HepG2 (cell line): ENCODE results near the gene ARL6IP4. TPM values are rescaled to one million over a fixed set of nuclear protein-coding genes. Genes with fewer than 3 reads are reported as not detected.

Experiments used
- ATAC-seq: fragments of 200-7000 bp; cut with Tn5 transposase; 3 replicates; pipeline ENCODE4 v1.9.1; 2020; ENCODE audit warnings: mild to moderate bottlenecking, moderate library complexity
- BruUV-seq: library from RNA; stranded (reverse); fragments of 400-500 nt; replicated peaks from 2 replicates; lab custom pipeline; 2021; lab: Mats Ljungman, UMichigan
- CTCF ChIA-PET: fragments of 300-600 bp; formaldehyde crosslinking; extraction: SDS; loops from one replicate; lab custom pipeline; 2021; ENCODE audit warnings: low total read pairs, inconsistent platforms, low intra/inter-chr PET ratio; lab: Yijun Ruan, JAX
- POLR2A ChIA-PET: fragments of 350-600 bp; sonication (Branson Sonifier 250); formaldehyde crosslinking; loops from one replicate; lab custom pipeline; 2020; ENCODE audit warnings: antibody characterized with exemption, inconsistent platforms; lab: Yijun Ruan, JAX
- DNase-seq: peaks from one replicate; pipeline ENCODE4 v3.0.0-alpha.2; 2015; ENCODE audit warnings: low spot score
- FAIRE-seq: peaks from 3 replicates; lab custom pipeline; 2011; peaks lifted over from hg19 to GRCh38; lab: Jason Lieb, UNC
- H2AFZ ChIP-seq: one replicate; pipeline ENCODE4 v1.6.1; 2011; ENCODE audit warnings: low read length, inconsistent platforms
- H3K27ac ChIP-seq: fragments of 300-600 bp; 3 replicates; pipeline ENCODE4 v1.8.0; 2011; ENCODE audit warnings: mixed run types, mild to moderate bottlenecking, mixed read lengths, low read length, inconsistent platforms; ENCODE audit not compliant: insufficient read depth; ENCODE audit errors: extremely low read length
- H3K27me3 ChIP-seq, 2 experiments: fragments of 200-600 bp in 1 of 2; 2 replicates in 1 of 2; 3 replicates in 1 of 2; pipeline versions ENCODE4 v1.6.0 to v1.8.0; 2011; ENCODE audit warnings: low read length in 2 of 2, mild to moderate bottlenecking in 2 of 2, moderate library complexity in 2 of 2, inconsistent platforms in 1 of 2; ENCODE audit not compliant: insufficient read depth in 2 of 2, control insufficient read depth in 1 of 2
- H3K36me3 ChIP-seq, 2 experiments: fragments of 200-600 bp in 1 of 2; replicated peaks in 1 of 2; 2 replicates in 1 of 2; 3 replicates in 1 of 2; pipeline versions ENCODE4 v1.5.1 to v1.8.0; 2011; ENCODE audit warnings: low read length in 2 of 2, inconsistent platforms in 1 of 2; ENCODE audit not compliant: insufficient read depth in 2 of 2, control insufficient read depth in 1 of 2
- H3K4me1 ChIP-seq: 2 replicates; pipeline ENCODE4 v1.5.1; 2012; ENCODE audit warnings: low read length, inconsistent platforms; ENCODE audit not compliant: insufficient read depth
- H3K4me2 ChIP-seq: 2 replicates; pipeline ENCODE4 v1.6.0; 2011; ENCODE audit warnings: low read depth, low read length, inconsistent platforms
- H3K4me3 ChIP-seq, 3 experiments: fragments of 200-600 bp in 1 of 3; sonication (generic), shearing (Covaris generic) in 1 of 3; replicated peaks in 1 of 3; 2 replicates each; pipeline ENCODE4 v1.5.1; 2011 to 2016; ENCODE audit warnings: low read length in 3 of 3, inconsistent platforms in 2 of 3, low read depth in 2 of 3, mild to moderate bottlenecking in 2 of 3, control low read depth in 1 of 3, mixed read lengths in 1 of 3; ENCODE audit not compliant: insufficient read depth in 1 of 3
- H3K79me2 ChIP-seq: one replicate; pipeline ENCODE4 v1.6.1; 2011; ENCODE audit warnings: low read length, inconsistent platforms; ENCODE audit not compliant: insufficient read depth
- H3K9ac ChIP-seq: 2 replicates; pipeline ENCODE4 v1.6.0; 2011; ENCODE audit warnings: mild to moderate bottlenecking, low read depth, low read length, inconsistent platforms; ENCODE audit not compliant: insufficient read depth
- H3K9me3 ChIP-seq: 2 replicates; pipeline ENCODE4 v1.5.1; 2012; ENCODE audit warnings: mild to moderate bottlenecking, low read length
- H4K20me1 ChIP-seq: 2 replicates; pipeline ENCODE4 v1.6.0; 2011; ENCODE audit warnings: inconsistent platforms, mild to moderate bottlenecking, low read length, moderate library complexity; ENCODE audit not compliant: insufficient read depth
- HNRNPLL ChIP-seq: fragments of 200-400 bp; formaldehyde crosslinking; IDR thresholded peaks from 2 replicates; pipeline ENCODE4 v1.6.1; 2017; ENCODE audit warnings: mild to moderate bottlenecking, low read depth, low read length; ENCODE audit not compliant: poor library complexity, severe bottlenecking
- KDM2A ChIP-seq: sonication (generic); formaldehyde crosslinking; IDR thresholded peaks from 2 replicates; pipeline ENCODE4 v1.4.0; 2020; ENCODE audit warnings: low read depth, missing genetic modification reagents, borderline replicate concordance
- MEIS1 ChIP-seq: sonication (generic); formaldehyde crosslinking; IDR thresholded peaks from 2 replicates; pipeline ENCODE4 v1.9.0; 2021; ENCODE audit warnings: mild to moderate bottlenecking, missing genetic modification reagents, moderate library complexity, borderline replicate concordance
- MEIS2 ChIP-seq: sonication (generic); formaldehyde crosslinking; IDR thresholded peaks from 2 replicates; pipeline ENCODE4 v1.9.0; 2021; ENCODE audit warnings: mild to moderate bottlenecking, missing genetic modification reagents
- ZNF251 ChIP-seq: sonication (generic); formaldehyde crosslinking; IDR thresholded peaks from 2 replicates; pipeline ENCODE4 v1.9.0; 2021; ENCODE audit warnings: mild to moderate bottlenecking, missing genetic modification reagents
- ZNF335 ChIP-seq: sonication (generic); formaldehyde crosslinking; IDR thresholded peaks from 2 replicates; pipeline ENCODE4 v1.4.0; 2020; ENCODE audit warnings: missing genetic modification reagents
- ZNF484 ChIP-seq: sonication (generic); formaldehyde crosslinking; IDR thresholded peaks from 2 replicates; pipeline ENCODE4 v1.5.1; 2020; ENCODE audit warnings: mild to moderate bottlenecking, low read depth, missing genetic modification reagents, borderline replicate concordance
- ZNF652 ChIP-seq: IDR thresholded peaks from 2 replicates; pipeline ENCODE4 v1.6.1; 2016; ENCODE audit warnings: low read depth, borderline replicate concordance
- ZNF75D ChIP-seq: sonication (generic); formaldehyde crosslinking; IDR thresholded peaks from 2 replicates; pipeline ENCODE4 v1.8.1; 2023; ENCODE audit warnings: missing genetic modification reagents, mild to moderate bottlenecking, borderline replicate concordance
- ZNF83 ChIP-seq: sonication (generic); formaldehyde crosslinking; IDR thresholded peaks from 2 replicates; pipeline ENCODE4 v1.4.0; 2020; ENCODE audit warnings: missing genetic modification reagents, mild to moderate bottlenecking, borderline replicate concordance
- WGBS: methylation state at CpG from one replicate; pipeline ENCODE4 v1.1.6; 2017; ENCODE audit warnings: low lambda C conversion rate; 5-methylcytosine and 5-hydroxymethylcytosine counted together
- in situ Hi-C: cut with HindIII; loops from 2 replicates; pipeline ENCODE4 v1.10.0; 2017; ENCODE audit warnings: low pct_unique_long_range_greater_than_20kb; ENCODE audit not compliant: extremely low pct_ligation_motif_present
- intact Hi-C: fragments of 100-400 bp; cut with micrococcal nuclease; formaldehyde crosslinking; loops from one replicate; pipeline ENCODE4 v1.10.0; 2022; ENCODE audit not compliant: unreplicated experiment
- polyA plus RNA-seq, 8 experiments: library from polyadenylated mRNA; depleted of rRNA in 3 of 8; stranded (reverse) in 7 of 8; unstranded in 1 of 8; fragments of >200 nt; fragmentation: Illumina TruSeq in 4 of 8; extraction: Trizol in 4 of 8; gene quantifications; 2 replicates each; pipeline versions ENCODE4 v1.2.1 to v1.2.3, GENCODE V29; 2011 to 2016; ENCODE audit warnings: low read depth in 4 of 8, missing spikeins in 1 of 8, mixed read lengths in 1 of 8; ENCODE audit not compliant: insufficient read depth in 1 of 8
- total RNA-seq, 5 experiments: library from RNA; depleted of rRNA; stranded (reverse); fragments of >200 nt; fragmentation: Illumina TruSeq; extraction: Trizol; gene quantifications; 2 replicates each; pipeline ENCODE4 v1.2.3, GENCODE V29; 2016; ENCODE audit warnings: low read depth in 1 of 5
- TF ChIP-seq, protein P1 (sequence below): sonication (generic); formaldehyde crosslinking; IDR thresholded peaks from 2 replicates; pipeline ENCODE4 v1.5.0; 2020; ENCODE audit warnings: mild to moderate bottlenecking, missing genetic modification reagents
- TF ChIP-seq, protein P2 (sequence below): sonication (generic); formaldehyde crosslinking; IDR thresholded peaks from 2 replicates; pipeline ENCODE4 v1.5.1; 2020; ENCODE audit warnings: mild to moderate bottlenecking, missing genetic modification reagents

Gene ARL6IP4
- total and polyA plus RNA-seq, 2 of the 13 experiments (the other 11 are each of a cell fraction or from before 2014, with no cell fraction given) = 155 to 220 TPM

DNA sequence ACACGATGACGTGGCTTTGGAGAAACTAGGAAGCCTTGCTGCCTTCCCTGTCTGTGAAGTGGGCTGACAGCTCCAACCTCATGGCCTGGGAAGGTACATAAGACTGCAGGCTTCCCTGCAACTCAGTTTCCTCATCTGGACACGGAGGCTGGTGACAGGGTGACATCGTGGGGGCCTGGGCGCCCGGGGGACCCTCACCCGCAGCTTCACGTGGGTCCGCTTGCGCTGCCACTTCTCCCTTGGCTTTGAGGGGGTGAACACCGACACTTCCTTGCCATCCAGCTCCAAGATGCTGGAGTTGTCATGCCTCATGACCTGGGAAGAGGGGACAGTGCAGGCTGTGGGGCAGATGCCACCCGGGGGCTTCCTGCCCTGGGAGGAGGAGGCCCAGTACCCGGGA lies 7.6 kb downstream of the ARL6IP4 start:
- Histone ChIP-seq H3K27ac (no peak overlapping the region), H2AFZ (no peak overlapping the region), H4K20me1 (no peaks in the 10 kb centered on the region), H3K79me2 (no peaks in the 10 kb centered on the region), H3K4me3 (no peak overlapping the region), H3K9ac (no peak overlapping the region), H3K9me3 (no peaks in the 10 kb centered on the region), H3K4me2 (no peak overlapping the region), H3K27me3 (no peaks in the 10 kb centered on the region), H3K4me1 (peaks cover 25% of the 10 kb centered on the region), H3K36me3 (peaks cover 4 to 6% of the 10 kb centered on the region in 2 experiments; a peak in 4 of 5 replicates)
- no TSS peak for BruUV-seq
- intact Hi-C loops (no loop called here), in situ Hi-C loops (no loop called here)
- ATAC-seq (no peak), DNase-seq (no peak), FAIRE-seq (no peak)
- CTCF ChIA-PET = no interaction called here
- POLR2A ChIA-PET = no interaction called here
- TF ChIP-seq ZNF652 = no peak
- TF ChIP-seq ZNF251 (CRISPR knock-in tag) = no peak
- no peak for TF ChIP-seq ZNF484 (CRISPR knock-in tag)
- no peak for TF ChIP-seq MEIS1 (CRISPR knock-in tag)
- no peak for TF ChIP-seq ZNF75D (CRISPR knock-in tag)
- no peak for TF ChIP-seq ZNF335 (CRISPR knock-in tag)
- no peak for TF ChIP-seq KDM2A (CRISPR knock-in tag)
- TF ChIP-seq, protein P1, sequence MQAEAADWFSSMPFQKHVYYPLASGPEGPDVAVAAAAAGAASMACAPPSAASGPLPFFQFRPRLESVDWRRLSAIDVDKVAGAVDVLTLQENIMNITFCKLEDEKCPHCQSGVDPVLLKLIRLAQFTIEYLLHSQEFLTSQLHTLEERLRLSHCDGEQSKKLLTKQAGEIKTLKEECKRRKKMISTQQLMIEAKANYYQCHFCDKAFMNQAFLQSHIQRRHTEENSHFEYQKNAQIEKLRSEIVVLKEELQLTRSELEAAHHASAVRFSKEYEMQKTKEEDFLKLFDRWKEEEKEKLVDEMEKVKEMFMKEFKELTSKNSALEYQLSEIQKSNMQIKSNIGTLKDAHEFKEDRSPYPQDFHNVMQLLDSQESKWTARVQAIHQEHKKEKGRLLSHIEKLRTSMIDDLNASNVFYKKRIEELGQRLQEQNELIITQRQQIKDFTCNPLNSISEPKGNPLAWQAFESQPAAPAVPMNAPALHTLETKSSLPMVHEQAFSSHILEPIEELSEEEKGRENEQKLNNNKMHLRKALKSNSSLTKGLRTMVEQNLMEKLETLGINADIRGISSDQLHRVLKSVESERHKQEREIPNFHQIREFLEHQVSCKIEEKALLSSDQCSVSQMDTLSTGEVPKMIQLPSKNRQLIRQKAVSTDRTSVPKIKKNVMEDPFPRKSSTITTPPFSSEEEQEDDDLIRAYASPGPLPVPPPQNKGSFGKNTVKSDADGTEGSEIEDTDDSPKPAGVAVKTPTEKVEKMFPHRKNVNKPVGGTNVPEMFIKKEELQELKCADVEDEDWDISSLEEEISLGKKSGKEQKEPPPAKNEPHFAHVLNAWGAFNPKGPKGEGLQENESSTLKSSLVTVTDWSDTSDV (CRISPR knock-in tag) = no peak
- no peak for TF ChIP-seq ZNF83 (CRISPR knock-in tag)
- no peak for TF ChIP-seq HNRNPLL
- TF ChIP-seq, protein P2, sequence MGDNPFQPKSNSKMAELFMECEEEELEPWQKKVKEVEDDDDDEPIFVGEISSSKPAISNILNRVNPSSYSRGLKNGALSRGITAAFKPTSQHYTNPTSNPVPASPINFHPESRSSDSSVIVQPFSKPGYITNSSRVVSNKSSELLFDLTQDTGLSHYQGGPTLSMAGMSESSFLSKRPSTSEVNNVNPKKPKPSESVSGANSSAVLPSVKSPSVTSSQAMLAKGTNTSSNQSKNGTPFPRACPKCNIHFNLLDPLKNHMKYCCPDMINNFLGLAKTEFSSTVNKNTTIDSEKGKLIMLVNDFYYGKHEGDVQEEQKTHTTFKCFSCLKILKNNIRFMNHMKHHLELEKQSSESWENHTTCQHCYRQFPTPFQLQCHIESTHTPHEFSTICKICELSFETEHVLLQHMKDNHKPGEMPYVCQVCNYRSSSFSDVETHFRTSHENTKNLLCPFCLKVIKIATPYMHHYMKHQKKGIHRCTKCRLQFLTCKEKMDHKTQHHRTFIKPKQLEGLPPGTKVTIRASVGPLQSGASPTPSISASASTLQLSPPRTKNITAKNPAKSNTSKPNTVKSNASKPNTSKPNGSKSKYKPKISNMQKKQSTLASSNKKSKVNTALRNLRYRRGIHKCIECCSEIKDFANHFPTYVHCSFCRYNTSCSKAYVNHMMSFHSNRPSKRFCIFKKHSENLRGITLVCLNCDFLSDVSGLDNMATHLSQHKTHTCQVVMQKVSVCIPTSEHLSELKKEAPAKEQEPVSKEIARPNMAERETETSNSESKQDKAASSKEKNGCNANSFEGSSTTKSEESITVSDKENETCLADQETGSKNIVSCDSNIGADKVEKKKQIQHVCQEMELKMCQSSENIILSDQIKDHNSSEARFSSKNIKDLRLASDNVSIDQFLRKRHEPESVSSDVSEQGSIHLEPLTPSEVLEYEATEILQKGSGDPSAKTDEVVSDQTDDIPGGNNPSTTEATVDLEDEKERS (CRISPR knock-in tag) = no peak
- TF ChIP-seq MEIS2 = no peak
- WGBS = 88% methylated on average over 2 of the region's 13 CpGs
